ENCODE results near the gene ROBO1. TPM values are rescaled to one million over a fixed set of nuclear protein-coding genes. Genes with fewer than 3 reads are reported as not detected.
"Not testable (repeated sequence)": the region's sequence is repeated elsewhere in the genome, so short reads cannot be mapped to it uniquely, and the experiment has no call there.

The ROBO1 gene
- total RNA-seq, 1 donor = 69.8 TPM

DNA sequence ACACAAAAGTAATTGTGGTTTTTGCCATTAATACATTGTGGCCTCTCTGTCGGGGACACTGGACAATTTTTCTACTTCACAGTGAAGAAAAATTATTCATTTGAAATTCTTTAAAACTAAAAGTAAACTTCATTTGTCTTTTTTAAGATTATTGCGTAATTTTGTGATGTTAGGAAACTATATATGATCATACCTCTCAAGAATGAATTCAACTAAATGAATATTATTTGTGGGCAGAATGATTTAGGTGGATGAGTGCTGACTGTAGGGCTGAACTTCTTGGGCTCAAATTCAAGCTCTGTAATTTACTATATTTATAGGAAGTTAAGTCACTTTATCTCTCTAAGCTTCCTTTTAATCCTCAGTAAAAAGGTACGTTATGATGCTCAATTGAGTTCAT is 441.2 kb downstream of the ROBO1 start:
- H3K4me1 ChIP-seq (ENCODE audit: insufficient read depth, low read length) = no peaks in the 10 kb centered on the region
- no peaks in the 10 kb centered on the region for H4K20me1 ChIP-seq (ENCODE audit: insufficient read depth, low read length)
- DNase-seq (ENCODE audit: insufficient read length, low spot score, missing footprints) = no peak
- TF ChIP-seq, protein P1, sequence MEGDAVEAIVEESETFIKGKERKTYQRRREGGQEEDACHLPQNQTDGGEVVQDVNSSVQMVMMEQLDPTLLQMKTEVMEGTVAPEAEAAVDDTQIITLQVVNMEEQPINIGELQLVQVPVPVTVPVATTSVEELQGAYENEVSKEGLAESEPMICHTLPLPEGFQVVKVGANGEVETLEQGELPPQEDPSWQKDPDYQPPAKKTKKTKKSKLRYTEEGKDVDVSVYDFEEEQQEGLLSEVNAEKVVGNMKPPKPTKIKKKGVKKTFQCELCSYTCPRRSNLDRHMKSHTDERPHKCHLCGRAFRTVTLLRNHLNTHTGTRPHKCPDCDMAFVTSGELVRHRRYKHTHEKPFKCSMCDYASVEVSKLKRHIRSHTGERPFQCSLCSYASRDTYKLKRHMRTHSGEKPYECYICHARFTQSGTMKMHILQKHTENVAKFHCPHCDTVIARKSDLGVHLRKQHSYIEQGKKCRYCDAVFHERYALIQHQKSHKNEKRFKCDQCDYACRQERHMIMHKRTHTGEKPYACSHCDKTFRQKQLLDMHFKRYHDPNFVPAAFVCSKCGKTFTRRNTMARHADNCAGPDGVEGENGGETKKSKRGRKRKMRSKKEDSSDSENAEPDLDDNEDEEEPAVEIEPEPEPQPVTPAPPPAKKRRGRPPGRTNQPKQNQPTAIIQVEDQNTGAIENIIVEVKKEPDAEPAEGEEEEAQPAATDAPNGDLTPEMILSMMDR (IDR thresholded peaks at IDR 0.05; ENCODE audit: extremely low read depth, low read depth, low read length) = no peak
- no peak overlapping the region for H3K4me2 ChIP-seq (ENCODE audit: insufficient read depth, low read length)
- H3K27me3 ChIP-seq (ENCODE audit: insufficient read depth, low read length) = no peaks in the 10 kb centered on the region
- H3K27ac ChIP-seq (ENCODE audit: low read depth, low read length) = no peak overlapping the region
- H3K4me3 ChIP-seq (ENCODE audit: insufficient read depth, low read length) = no peak overlapping the region
- H3K9me3 ChIP-seq (ENCODE audit: low read depth, low read length) = no peaks in the 10 kb centered on the region
- no peaks in the 10 kb centered on the region for H3K79me2 ChIP-seq (ENCODE audit: insufficient read depth, low read length)
- no peak overlapping the region for H2AFZ ChIP-seq (ENCODE audit: low read length)
- H3K36me3 ChIP-seq (ENCODE audit: insufficient read depth, low read length) = no peaks in the 10 kb centered on the region

DNA sequence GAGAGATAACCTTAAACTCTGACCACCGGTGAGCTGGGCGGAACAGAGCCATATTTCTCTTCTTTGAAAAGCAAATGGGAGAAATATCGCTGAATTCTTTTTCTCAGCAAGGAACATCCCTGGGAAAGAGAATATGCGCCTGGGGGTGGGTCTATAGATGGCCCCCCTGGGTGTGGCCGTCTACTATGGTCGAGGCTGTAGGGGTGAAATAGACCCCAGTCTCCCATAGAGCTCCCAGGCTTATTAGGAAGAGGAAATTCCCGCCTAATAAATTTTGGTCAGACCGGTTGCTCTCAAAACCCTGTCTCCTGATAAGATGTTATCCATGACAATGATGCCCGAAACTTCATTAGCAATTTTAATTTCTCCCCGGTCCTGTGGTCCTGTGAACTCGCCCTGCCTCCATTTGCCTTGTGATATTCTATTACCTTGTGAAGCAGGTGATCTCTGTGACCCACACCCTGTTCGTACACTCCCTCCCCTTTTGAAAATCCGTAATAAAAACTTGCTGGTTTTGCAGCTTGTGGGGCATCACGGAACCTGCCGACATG is 441.9 kb downstream of the ROBO1 start:
- H3K27ac ChIP-seq (ENCODE audit: low read depth, low read length); H4K20me1 ChIP-seq (ENCODE audit: insufficient read depth, low read length); H3K27me3 ChIP-seq (ENCODE audit: insufficient read depth, low read length); H3K4me3 ChIP-seq (ENCODE audit: insufficient read depth, low read length); H3K4me2 ChIP-seq (ENCODE audit: insufficient read depth, low read length); H3K9me3 ChIP-seq (ENCODE audit: low read depth, low read length); H3K36me3 ChIP-seq (ENCODE audit: insufficient read depth, low read length); DNase-seq (ENCODE audit: insufficient read length, low spot score, missing footprints); H3K4me1 ChIP-seq (ENCODE audit: insufficient read depth, low read length); H2AFZ ChIP-seq (ENCODE audit: low read length); H3K79me2 ChIP-seq (ENCODE audit: insufficient read depth, low read length): not testable (repeated sequence)

DNA sequence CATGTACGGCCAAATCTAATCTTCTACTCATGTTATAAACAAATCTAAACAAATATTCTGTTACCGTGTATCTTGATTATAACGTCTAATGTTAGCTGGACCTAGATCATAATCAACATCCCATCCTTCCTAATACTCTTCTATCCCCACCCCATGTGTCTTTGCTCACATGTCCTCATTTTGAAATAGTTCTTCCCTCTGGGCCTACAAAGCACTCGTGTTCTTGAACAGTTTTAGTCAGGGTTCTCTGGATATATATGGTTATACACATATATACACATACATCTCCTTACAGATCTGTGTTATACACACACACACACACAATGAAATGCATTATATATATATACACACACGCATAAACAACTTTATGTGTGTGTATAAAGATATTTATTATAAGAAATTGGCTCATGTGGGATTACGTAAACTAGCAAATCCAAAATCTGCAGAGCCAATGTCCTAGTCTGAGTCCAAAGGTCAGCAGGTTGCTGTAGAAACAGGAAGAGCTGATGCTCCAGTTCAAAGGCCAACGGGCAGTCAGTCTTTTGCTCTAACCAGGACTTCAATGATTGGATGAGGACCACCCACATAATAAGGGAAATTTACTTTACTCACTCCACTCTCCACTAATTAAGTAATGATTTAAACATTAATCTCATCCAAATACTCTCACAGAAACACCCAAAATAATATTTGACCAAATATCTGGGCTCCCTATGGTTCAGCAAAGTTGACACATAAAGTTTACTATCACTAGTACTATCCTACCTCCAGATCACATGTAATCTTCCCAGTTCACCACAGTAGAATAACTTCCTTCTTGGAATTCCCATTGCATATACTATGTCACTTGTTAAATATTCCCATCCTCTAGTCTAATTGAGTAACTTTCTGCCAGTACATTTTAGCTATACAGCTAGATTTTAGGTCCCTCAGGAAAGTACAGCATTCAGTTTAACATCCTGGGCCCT is 450.0 kb downstream of the ROBO1 start:
- Histone ChIP-seq H3K36me3 (ENCODE audit: insufficient read depth, low read length) (no peaks in the 10 kb centered on the region), H3K27ac (ENCODE audit: low read depth, low read length) (no peak overlapping the region), H3K79me2 (ENCODE audit: insufficient read depth, low read length) (no peaks in the 10 kb centered on the region), H3K4me3 (ENCODE audit: insufficient read depth, low read length) (no peak overlapping the region), H3K4me1 (ENCODE audit: insufficient read depth, low read length) (no peaks in the 10 kb centered on the region), H3K9me3 (ENCODE audit: low read depth, low read length) (no peaks in the 10 kb centered on the region), H3K27me3 (ENCODE audit: insufficient read depth, low read length) (no peaks in the 10 kb centered on the region), H2AFZ (ENCODE audit: low read length) (no peak overlapping the region), H3K4me2 (ENCODE audit: insufficient read depth, low read length) (no peak overlapping the region), H4K20me1 (ENCODE audit: insufficient read depth, low read length) (no peaks in the 10 kb centered on the region)
- TF ChIP-seq, protein P1 (IDR thresholded peaks at IDR 0.05; ENCODE audit: extremely low read depth, low read depth, low read length) = no peak
- DNase-seq (ENCODE audit: insufficient read length, low spot score, missing footprints) = no peak

DNA sequence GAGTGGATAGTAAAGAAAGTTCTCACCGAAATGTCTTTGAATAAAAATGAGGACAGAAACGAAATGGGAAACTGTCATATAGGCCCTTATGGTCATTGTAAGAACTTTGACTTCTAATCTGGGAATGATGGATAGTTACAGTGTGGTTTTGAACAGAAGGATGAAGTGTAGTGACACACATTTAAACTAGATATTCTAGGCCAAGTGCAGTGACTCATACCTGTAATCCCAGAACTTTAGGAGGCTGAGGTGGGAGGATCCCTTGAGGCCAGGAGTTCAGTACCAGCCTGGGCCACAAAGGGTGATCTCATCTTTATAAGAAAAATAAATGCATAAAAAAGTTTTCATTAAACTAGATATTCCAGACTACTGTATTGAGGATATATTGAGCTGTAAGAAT is 452.8 kb downstream of the ROBO1 start:
- no peak overlapping the region for H3K4me2 ChIP-seq (ENCODE audit: insufficient read depth, low read length)
- TF ChIP-seq, protein P1 (IDR thresholded peaks at IDR 0.05; ENCODE audit: extremely low read depth, low read depth, low read length) = no peak
- DNase-seq (ENCODE audit: insufficient read length, low spot score, missing footprints) = no peak

More for the DNA sequence above, 452.8 kb downstream of the ROBO1 start:
- Histone ChIP-seq H3K4me1 (ENCODE audit: insufficient read depth, low read length) (no peaks in the 10 kb centered on the region), H3K36me3 (ENCODE audit: insufficient read depth, low read length) (no peaks in the 10 kb centered on the region), H3K9me3 (ENCODE audit: low read depth, low read length) (no peaks in the 10 kb centered on the region), H3K27ac (ENCODE audit: low read depth, low read length) (no peak overlapping the region), H3K4me3 (ENCODE audit: insufficient read depth, low read length) (no peak overlapping the region), H3K27me3 (ENCODE audit: insufficient read depth, low read length) (no peaks in the 10 kb centered on the region), H4K20me1 (ENCODE audit: insufficient read depth, low read length) (no peaks in the 10 kb centered on the region), H3K79me2 (ENCODE audit: insufficient read depth, low read length) (no peaks in the 10 kb centered on the region), H2AFZ (ENCODE audit: low read length) (no peak overlapping the region)
